Activated naive CD4-positive, alpha-beta T cell treated with anti-CD3 and anti-CD28 coated beads, Interleukin-2, amount 50 U/mL, for 72 hours (primary cell): Measurements from ENCODE around the gene TCEANC2. TPM values are rescaled to one million over a fixed set of nuclear protein-coding genes. Genes with fewer than 3 reads are reported as not detected.
A peak's percentile ranks its signal among the peaks of the same experiment; 100 is the strongest.
"Not testable (repeated sequence)": the region's sequence is repeated elsewhere in the genome, so short reads cannot be mapped to it uniquely, and the experiment has no call there.

Experiments used
- ATAC-seq, 2 donors: fragments of 150-1000 bp; cut with Tn5 transposase; 2 replicates each; pipeline ENCODE4 v1.10.0; 2021; ENCODE audit warnings: mild to moderate bottlenecking in 2 of 2, moderate library complexity in 2 of 2
- DNase-seq, 2 donors: peaks; one replicate each; pipeline ENCODE4 v3.0.0; 2021 to 2022; ENCODE audit warnings: low spot score in 2 of 2
- H3K27ac Mint-ChIP-seq, 2 donors: one replicate each; pipeline ENCODE4 v1.8.0; 2022; ENCODE audit warnings: mild to moderate bottlenecking in 2 of 2, mixed read lengths in 2 of 2
- H3K36me3 Mint-ChIP-seq, 2 donors: one replicate each; pipeline ENCODE4 v1.8.0; 2022; ENCODE audit warnings: mixed read lengths in 2 of 2
- H3K9me3 Mint-ChIP-seq, 2 donors: one replicate each; pipeline ENCODE4 v1.8.0; 2022; ENCODE audit warnings: mixed read lengths in 2 of 2
- total RNA-seq, 2 donors: library from RNA; stranded (reverse); gene quantifications; one replicate each; pipeline ENCODE4 v1.2.3, GENCODE V29; 2022

Gene TCEANC2
- total RNA-seq, 2 donors from 2014 or later: 11.8 to 19.4 TPM

DNA sequence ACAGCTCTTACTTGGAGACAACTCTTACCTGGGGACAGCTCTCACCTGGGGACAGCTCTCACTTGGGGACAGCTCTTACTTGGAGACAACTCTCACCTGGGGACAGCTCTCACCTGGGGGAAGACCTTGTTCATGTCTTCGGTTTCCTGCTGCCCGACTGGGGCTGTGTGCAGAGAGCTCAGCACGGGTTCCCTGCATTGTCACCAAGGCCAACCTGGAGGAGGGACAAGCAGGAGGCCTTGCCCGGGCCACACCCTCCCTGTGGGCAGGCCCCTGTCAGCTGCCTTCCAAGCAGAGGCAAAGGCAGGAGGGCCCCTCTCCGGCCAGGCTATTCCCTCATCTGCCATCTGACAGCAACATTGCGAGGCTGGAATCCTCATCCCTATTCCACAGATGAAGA lies 35.4 kb upstream of the TCEANC2 start, which contains the start of gene LDLRAD1:
Gene LDLRAD1, minus strand, starts transcription at position 208 of the 400 bp plus-strand sequence. Its CDS starts 74 bp downstream, at position 134.
- ATAC-seq: no peak
- Mint-ChIP-seq H3K9me3 (no peaks in the 10 kb centered on the region), H3K27ac (no peak within 1 kb of the TSS), H3K36me3 (no peaks in the 10 kb centered on the region)
- DNase-seq: peak in 1 of 2 donors; percentile 43

DNA sequence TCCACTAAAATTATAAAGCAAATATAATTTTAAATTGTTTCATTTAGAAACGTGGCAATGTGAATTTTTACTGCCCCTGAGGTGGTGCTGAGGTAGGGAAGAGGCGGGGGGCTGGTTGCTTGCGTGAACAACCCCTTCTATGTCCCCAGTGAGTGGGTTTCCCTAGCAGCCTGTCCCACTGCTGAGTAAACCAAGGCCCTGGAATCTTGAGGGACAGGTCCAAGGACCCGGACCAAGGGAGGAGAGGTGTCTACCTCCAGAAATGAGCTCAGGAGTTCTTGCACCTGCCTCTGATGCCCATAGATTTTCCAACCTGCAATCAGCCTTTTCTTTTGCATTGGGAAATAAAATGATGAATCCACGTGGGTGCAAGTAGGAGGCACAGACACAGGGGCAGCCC lies 34.8 kb upstream of the TCEANC2 start:
- Mint-ChIP-seq H3K36me3 (no peaks in the 10 kb centered on the region), H3K9me3 (no peaks in the 10 kb centered on the region), H3K27ac (no peak overlapping the region)
- ATAC-seq (no peak), DNase-seq (peak in 1 of 2 donors; percentile 18)

DNA sequence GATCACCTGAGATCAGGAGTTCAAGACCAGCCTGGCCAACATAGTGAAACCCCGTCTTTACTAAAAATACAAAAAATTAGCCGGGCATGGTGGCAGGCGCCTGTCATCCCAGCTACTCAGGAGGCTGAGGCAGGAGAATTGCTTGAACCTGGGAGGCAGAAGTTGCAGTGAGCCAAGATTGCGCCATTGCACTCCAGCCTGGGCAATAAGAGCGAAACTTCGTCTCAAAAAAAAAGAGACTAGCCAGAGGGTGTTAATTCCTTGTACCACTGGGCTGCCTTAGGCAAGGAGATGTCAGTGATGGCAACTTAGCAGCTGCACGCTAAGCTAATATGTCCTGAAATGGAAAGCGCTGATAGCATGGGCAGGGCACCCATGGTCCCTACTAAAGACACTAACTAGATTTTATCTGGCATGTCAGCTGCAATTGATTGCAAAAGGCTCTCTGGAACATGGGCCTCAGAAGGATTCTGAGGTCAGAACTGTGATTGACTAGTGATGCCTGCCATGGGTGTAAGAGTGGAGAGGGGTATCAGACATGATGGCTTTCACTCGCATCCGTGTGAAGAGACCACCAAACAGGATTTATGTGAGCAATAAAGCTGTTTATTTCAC lies 33.7 kb upstream of the TCEANC2 start:
- ATAC-seq, H3K27ac Mint-ChIP-seq: not testable (repeated sequence)
- DNase-seq: peak in 1 of 2 donors; percentile 28

DNA sequence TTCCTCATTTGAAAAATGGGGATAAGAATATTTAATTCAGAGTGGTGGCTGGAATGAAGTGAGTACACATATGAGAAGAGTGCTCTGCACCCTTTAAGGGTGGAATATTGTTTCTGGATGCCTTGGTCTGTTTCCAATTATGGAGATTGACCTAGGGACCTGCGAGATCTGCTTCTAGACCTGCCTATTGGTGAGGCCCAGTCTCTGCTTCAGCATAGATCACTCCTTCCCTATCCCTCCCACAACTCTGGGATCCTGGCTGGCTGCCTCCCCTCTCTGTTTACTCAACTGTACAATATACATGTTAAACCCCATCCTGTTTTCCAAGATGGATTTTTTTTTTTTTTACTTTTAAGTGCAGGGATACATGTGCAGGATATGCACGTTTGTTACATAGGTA lies 29.1 kb upstream of the TCEANC2 start:
- H3K9me3 Mint-ChIP-seq: no peaks in the 10 kb centered on the region
- no peak overlapping the region for H3K27ac Mint-ChIP-seq
- H3K36me3 Mint-ChIP-seq: no peaks in the 10 kb centered on the region
- ATAC-seq (no peak), DNase-seq (no peak)

More for the DNA sequence above, 33.7 kb upstream of the TCEANC2 start:
- H3K9me3 Mint-ChIP-seq, H3K36me3 Mint-ChIP-seq: not testable (repeated sequence)

DNA sequence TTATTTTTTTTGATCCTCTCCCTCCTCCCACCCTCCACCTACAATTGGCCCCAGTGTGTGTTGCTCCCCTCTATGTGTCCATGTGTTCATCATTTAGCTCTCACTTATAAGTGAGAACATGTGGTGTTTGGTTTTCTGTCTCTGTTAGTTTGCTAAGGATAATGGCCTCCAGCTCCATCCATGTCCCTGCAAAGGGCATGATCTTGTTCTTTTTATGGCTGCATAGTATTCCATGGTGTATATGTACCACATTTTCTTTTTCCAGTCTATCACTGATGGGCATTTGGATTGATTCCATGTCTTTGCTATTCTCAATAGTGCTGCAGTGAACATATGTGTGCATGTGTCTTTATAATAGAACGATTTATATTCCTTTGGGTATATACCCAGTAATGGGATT lies 28.6 kb upstream of the TCEANC2 start:
- ATAC-seq, H3K9me3 Mint-ChIP-seq, H3K36me3 Mint-ChIP-seq, DNase-seq: not testable (repeated sequence)
- peak overlapping the region in 1 of 2 donors; percentile 18 for H3K27ac Mint-ChIP-seq

DNA sequence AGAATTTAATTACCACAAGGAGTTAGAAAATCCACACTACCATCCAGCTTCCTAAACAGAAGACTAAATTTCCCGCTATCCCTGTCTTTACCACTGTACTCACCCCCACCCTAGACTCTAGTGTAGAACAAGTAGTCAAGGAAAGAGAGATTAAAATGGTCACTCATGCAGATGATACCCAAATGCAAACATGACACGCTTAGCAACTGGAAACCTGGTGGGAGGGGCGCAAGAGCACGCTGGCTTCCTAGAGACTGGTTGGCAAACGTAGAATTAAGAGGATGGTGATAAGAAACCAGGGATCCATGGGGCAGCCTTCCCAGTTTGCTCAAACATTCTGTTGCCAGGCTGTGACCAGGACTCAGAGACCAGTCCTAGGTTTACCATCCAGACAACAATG lies 25.6 kb upstream of the TCEANC2 start:
- ATAC-seq: no peak
- Mint-ChIP-seq H3K36me3 (no peaks in the 10 kb centered on the region), H3K9me3 (no peaks in the 10 kb centered on the region), H3K27ac (peak overlapping the region in 1 of 2 donors; percentile 39)
- DNase-seq: no peak

DNA sequence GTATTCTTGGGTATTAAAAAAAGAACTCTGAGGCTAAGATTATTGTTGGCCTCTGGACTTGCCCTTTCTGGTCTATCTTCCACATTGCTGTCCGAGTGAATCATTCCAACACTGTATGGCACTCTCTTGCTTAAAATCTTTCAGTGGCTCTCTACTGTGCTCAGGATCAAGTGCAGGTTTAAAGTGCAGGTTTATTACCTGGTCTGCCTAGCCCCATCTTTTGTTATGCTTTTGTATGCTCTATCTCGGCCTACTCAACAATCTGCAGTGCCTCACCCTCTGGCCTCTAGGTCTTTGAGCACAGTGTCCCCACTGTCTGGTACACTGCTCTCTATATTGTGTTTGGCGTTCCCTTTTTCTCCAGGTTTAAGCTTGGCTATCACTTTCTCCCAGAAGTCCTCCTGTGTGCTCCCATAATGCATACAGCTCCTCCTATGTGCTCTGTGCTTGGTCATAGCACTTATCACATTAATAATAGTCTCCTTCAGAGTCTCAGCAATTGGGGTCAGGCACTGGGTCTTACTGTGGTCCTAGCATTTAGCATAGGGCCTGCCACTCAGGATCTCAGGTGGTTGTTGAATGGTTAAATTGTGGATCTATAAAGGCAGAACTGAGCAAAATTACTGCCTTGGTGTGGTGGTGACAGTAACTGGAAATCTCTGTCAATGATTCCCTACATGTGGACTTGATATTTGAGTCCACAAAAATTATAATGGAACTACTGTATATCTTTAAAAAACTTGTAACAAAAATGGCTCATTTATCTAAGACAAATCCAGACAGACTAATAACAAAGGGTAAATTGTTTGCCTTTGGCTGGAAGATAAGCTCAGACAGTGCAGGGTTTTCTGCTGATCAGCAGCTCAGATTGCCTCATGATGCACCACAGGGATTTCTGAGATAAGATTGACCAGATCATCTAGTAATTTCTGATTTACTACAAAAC lies 24.8 kb upstream of the TCEANC2 start:
- Mint-ChIP-seq H3K9me3 (no peaks in the 10 kb centered on the region), H3K36me3 (no peaks in the 10 kb centered on the region), H3K27ac (peak overlapping the region in 1 of 2 donors; percentile 4)
- ATAC-seq (no peak), DNase-seq (no peak)

DNA sequence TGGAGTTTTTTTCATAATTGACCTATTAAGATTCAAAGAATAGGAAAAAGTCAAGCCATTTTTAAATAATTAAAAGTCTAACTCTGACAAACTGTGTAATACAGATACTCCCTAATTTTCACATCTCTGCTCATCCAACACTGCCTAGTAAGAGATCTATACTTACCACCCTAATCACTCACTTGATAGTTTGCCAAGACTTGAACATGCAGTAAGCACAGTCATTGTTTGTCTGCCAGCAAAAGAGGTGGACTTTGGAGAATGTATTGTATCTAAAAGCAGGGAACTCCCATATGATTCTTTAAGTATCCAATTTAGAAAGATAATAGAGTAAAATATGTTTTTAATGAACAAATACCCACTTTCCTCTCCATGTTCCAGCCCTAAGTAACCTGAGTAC lies 15.9 kb upstream of the TCEANC2 start:
- Mint-ChIP-seq H3K36me3 (peaks cover 0 to 5% of the 10 kb centered on the region in 2 donors), H3K27ac (no peak overlapping the region), H3K9me3 (no peaks in the 10 kb centered on the region)
- DNase-seq (no peak), ATAC-seq (no peak)

DNA sequence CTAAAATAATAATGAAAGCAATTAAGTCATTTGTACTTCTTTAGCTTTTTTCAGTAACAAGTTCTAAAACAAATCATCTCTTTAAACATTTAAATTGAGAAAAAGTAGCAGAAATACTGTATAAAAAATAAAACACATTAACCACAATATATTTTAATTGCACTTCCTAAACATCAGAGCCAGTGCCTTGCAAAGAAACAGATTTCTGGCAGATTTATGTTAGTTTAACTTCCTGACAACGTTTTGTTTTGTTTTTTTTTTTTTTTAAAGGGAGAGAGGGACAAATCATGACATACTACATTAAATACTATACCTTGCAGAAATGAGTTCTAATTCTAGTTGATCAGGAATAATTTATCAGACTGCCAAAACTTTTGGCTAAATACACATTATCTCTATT lies 11.6 kb upstream of the TCEANC2 start:
- Mint-ChIP-seq H3K27ac (peak overlapping the region in 1 of 2 donors; percentile 3), H3K36me3 (peaks cover 5 to 6% of the 10 kb centered on the region in 2 donors), H3K9me3 (no peaks in the 10 kb centered on the region)
- no peak for DNase-seq
- ATAC-seq: no peak

DNA sequence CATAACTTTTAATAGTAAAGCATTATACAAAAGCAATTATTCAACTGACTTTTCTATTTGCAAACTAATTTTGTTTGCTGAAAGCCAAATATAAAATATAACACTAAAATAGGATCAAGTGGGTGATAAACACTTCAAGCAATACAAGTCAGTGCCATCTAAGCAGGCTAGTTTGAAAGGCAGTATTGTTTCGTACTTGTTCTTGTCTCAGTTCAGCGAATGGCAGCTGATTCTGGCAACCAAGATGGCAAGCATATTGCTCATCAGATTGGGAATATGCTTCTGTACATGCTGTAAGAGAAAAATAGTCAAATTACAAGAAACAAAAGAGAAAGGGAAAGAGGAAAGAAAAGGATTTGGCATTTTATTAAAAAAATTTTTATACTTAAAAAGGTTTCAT lies 7.9 kb upstream of the TCEANC2 start:
- DNase-seq (no peak), ATAC-seq (no peak)
- Mint-ChIP-seq H3K9me3 (no peaks in the 10 kb centered on the region), H3K36me3 (peaks cover 0 to 6% of the 10 kb centered on the region in 2 donors), H3K27ac (no peak overlapping the region)

DNA sequence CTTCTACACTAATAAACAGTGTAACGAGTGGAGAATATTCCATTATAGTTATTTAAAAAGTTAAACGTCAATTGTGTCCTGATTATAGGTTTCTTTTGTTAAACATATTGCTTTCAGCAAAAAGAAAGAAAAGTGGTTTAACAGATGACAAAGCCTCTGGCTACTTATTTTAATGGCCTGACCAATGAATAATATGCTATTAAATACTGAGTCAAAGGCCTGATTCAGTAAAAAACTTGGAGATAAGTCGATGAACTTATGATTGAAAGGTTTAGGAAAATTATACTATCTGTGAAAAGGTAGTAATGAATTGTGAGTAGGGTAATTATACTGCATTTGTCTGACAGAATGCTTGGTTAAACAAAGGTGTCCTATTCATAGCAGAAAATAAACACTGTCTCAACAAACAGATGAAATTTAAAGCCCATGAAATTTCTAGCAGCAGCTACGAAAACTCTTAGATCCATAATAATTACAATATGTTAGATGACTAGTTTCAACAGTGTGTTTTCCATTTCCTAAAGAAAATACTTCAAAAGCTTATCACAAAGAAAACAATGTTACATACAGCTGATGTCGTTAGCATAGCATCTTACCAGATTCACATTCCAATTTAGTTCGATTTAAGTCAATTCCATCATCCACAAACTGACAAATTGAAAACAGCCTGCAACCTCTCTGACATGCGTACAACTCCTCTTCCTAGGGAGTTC lies 6.6 kb upstream of the TCEANC2 start:
- no peaks in the 10 kb centered on the region for H3K9me3 Mint-ChIP-seq
- no peak for ATAC-seq
- H3K27ac Mint-ChIP-seq: peak overlapping the region in 1 of 2 donors; percentile 41
- DNase-seq: no peak
- H3K36me3 Mint-ChIP-seq: peaks cover 0 to 6% of the 10 kb centered on the region in 2 donors

DNA sequence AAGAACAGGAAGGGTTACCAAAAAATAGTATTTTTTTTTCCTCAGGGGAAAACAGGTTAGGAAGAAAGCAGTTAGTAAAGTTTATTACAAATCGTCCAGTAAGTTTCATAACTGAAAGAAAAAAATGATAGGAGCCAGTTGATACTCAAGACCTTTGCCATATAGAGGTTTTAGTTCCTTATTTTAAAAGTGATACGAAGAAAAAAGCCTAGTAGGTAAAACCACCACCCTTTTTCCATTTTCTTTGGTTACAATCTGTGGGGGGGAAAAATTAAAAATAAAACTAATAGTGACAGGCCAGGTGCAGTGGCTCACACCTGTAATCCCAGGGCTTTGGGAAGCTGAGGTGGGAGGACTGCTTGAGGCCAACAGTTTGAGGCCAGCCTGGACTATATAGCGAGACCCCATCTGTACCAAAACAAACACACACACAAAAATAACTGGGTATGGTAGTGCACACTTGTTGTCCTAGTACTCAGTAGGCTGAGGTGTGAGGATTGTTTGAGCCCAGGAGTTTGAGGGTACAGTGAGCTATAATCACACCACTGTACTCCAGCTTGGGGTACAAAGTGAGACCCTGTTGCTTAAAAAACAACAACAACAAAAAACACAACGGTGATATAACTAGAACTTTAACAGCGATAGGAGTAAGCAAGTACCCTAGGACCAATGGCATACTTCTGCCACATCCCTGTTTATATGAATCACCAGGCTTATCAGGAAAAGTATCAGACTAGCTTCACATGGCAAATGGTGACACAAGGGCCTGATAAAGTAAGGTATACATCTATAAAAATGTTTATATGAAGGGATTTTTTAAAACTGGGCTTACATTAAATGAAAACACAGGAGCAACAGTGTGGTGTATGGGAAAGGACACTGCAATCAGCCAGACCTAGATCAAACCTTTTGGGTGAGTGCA lies 5.8 kb upstream of the TCEANC2 start:
- DNase-seq (no peak), ATAC-seq (no peak)
- H3K36me3 Mint-ChIP-seq: peaks cover 0 to 6% of the 10 kb centered on the region in 2 donors
- no peaks in the 10 kb centered on the region for H3K9me3 Mint-ChIP-seq
- peak overlapping the region in 1 of 2 donors; percentile 41 for H3K27ac Mint-ChIP-seq

DNA sequence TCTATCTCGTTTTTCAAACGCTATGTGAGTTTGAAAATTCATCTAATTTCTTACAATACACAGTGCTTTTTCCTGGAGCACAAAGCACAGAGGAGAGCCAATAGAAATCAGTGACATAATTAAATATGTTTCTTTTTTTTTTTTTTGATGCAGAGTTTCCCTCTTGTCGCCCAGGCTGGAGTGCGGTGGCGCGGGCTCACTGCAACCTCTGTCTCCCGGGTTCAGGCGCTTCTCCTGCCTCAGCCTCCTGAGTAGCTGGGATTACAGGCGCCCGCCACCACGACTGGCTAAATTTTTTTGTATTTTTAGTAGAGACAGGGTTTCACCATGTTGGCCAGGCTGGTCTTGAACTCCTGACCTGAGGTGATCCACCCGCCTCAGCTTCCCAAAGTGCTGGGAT lies 3.0 kb upstream of the TCEANC2 start:
- H3K27ac Mint-ChIP-seq: peak overlapping the region in 1 of 2 donors; percentile 65
- H3K9me3 Mint-ChIP-seq, H3K36me3 Mint-ChIP-seq, DNase-seq, ATAC-seq: not testable (repeated sequence)

DNA sequence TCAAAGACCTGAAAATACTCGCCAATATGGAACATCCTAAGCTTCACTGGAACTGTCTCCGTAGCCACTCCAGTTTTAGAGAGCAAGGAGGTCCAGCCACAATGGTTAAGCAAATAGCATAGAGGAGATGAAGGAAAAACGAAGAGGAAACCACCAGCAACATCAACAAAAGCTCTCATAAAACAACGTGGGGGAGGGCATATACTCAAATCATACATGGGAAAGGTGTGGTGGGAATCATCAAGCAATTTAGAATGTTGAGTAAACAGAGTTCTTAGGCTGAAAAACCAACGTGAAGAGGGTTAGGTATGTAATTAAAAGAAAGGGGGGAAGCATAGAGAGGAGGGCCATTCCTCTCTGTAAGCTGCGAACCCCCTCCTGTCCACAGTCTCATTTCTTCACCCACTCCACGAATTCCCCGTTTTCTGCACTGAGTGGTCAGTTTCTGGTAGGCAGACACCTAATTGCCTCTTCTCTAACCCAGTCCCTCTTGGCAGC lies 1.4 kb upstream of the TCEANC2 start:
- ATAC-seq (no peak), DNase-seq (no peak)
- H3K27ac Mint-ChIP-seq: no peak overlapping the region
- H3K36me3 Mint-ChIP-seq: peaks cover 0 to 5% of the 10 kb centered on the region in 2 donors
- no peaks in the 10 kb centered on the region for H3K9me3 Mint-ChIP-seq

DNA sequence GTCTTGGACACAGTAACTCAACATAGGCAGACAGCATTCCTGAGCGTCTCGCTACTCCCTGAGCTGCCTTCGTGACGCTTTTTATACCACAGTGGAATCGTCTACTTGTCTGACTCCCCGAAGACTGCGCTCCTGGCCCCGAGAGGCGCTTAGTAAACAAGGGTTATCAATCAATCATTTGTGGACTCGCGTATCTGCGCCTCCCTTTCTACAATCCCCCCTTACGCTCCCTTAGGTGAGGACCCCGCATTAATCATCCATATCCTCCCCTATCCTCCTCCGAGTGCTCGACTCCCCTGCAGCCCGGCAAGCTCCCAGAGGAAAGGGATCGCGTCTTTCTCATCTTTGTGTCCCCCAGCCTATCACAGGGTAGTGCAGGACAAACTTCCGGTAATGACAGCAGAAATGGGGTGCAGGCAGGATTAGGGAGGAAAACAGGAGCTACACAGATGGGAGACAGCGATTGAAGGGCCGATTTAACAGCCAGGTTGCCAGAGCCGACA lies 926 bp upstream of the TCEANC2 start:
- Mint-ChIP-seq H3K36me3 (peaks cover 3 to 10% of the 10 kb centered on the region in 2 donors), H3K27ac (no peak overlapping the region), H3K9me3 (no peaks in the 10 kb centered on the region)
- DNase-seq: peak; percentile 39 to 56
- ATAC-seq: peak; percentile 44 to 46
